ENCODE measurements around the gene BPHL.
"Not testable (repeated sequence)": the region's sequence is repeated elsewhere in the genome, so short reads cannot be mapped to it uniquely, and the experiment has no call there.

The BPHL gene

GRCh38 chr6:3181105-3181504 lies 62.6 kb downstream of the BPHL start:
- TF ChIP-seq, protein P1, sequence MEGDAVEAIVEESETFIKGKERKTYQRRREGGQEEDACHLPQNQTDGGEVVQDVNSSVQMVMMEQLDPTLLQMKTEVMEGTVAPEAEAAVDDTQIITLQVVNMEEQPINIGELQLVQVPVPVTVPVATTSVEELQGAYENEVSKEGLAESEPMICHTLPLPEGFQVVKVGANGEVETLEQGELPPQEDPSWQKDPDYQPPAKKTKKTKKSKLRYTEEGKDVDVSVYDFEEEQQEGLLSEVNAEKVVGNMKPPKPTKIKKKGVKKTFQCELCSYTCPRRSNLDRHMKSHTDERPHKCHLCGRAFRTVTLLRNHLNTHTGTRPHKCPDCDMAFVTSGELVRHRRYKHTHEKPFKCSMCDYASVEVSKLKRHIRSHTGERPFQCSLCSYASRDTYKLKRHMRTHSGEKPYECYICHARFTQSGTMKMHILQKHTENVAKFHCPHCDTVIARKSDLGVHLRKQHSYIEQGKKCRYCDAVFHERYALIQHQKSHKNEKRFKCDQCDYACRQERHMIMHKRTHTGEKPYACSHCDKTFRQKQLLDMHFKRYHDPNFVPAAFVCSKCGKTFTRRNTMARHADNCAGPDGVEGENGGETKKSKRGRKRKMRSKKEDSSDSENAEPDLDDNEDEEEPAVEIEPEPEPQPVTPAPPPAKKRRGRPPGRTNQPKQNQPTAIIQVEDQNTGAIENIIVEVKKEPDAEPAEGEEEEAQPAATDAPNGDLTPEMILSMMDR (IDR thresholded peaks at IDR 0.05; ENCODE audit: borderline replicate concordance, insufficient read depth, low read depth, low read length) = no peak
- no peak overlapping the region for H3K4me3 ChIP-seq (ENCODE audit: low read depth, low read length)

- TF ChIP-seq, protein P1 (IDR thresholded peaks at IDR 0.05; ENCODE audit: borderline replicate concordance, insufficient read depth, low read depth, low read length) = no peak
- no peak overlapping the region for H3K4me3 ChIP-seq (ENCODE audit: low read depth, low read length)
Measured at GRCh38 chr6:3183066-3183465, 64.6 kb downstream of the BPHL start.

DNA sequence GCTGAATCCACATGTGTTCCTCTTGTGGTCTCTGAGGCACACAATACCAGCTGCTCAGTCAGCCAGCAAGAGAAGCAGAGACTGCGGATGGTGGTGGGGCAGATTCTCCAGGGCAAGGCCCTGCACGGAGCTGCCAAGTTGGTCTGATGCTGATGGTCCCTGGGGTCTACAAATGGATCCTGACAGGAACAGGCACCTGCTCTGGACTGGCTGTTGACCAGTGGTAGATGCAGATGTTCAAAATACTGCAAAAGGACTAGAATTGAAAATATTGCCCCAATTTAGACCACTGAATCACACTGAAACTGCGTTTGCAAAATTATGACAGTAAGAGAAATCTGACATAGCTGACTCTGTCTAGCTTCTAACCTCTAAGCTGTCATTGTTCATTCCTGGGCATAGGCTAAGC lies 68.5 kb downstream of the BPHL start:
- TF ChIP-seq, protein P1 (IDR thresholded peaks at IDR 0.05; ENCODE audit: borderline replicate concordance, insufficient read depth, low read depth, low read length) = no peak
- H3K4me3 ChIP-seq (ENCODE audit: low read depth, low read length) = no peak overlapping the region

DNA sequence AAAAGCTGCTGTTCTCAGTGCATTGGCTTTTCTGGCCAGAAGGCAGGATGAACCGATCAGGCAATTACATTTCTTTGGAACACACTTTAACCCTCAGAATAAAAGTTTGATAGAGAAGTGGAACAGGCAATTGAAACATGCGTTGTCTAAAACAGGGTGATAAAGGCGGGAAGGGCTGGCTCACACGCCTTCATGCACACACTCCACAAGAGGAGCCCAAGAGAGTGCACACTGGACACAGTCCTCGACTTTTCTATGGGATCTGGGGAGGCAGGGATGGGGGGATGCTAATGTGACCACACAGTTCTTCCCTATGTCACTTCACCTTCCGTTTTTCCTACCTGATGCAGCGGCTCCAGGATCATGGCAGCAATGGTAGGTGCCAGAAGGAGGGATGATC lies 69.8 kb downstream of the BPHL start:
- TF ChIP-seq, protein P1 (IDR thresholded peaks at IDR 0.05; ENCODE audit: borderline replicate concordance, insufficient read depth, low read depth, low read length) = no peak
- no peak overlapping the region for H3K4me3 ChIP-seq (ENCODE audit: low read depth, low read length)

DNA sequence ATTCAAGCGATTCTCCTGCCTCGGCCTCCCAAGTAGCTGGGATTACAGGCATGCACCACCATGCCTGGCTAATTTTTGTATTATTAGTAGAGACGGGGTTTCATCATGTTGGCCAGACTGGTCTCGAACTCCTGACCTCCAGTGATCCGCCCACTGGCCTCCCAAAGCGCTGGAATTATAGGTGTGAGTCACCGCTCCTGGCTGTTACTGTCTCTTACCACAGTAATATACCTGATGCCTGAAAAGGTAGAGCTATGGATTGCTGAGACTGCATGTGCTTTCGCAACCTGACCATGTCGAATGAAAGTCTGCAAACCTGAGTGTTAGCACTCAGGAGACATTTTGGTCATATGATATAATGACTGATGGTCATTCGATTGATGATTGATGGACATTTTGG lies 70.7 kb downstream of the BPHL start:
- not testable (repeated sequence) for H3K4me3 ChIP-seq (ENCODE audit: low read depth, low read length)

- TF ChIP-seq, protein P1 (IDR thresholded peaks at IDR 0.05; ENCODE audit: borderline replicate concordance, insufficient read depth, low read depth, low read length) = no peak
Measured at GRCh38 chr6:3190056-3190455, 71.5 kb downstream of the BPHL start.

DNA sequence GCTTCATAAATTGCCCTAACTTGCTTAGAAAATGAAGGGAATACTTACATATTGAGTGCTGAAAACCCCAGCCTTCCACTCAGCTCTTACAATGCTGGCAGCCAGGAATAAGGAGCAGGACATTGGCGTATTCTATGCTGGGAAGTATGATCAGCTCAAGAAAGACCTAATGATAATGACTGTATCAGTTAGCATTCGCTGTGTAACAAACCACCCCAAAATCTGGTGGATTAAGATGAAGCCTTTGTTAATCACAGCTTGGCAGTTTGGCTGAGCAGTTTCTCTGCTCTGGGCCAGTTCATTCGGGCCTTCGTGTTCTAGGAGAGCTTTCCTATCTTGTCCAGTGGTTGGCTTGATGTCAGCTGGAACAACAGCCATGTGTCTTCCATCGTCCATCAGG lies 72.3 kb downstream of the BPHL start:
- TF ChIP-seq, protein P1 (IDR thresholded peaks at IDR 0.05; ENCODE audit: borderline replicate concordance, insufficient read depth, low read depth, low read length) = no peak
- no peak overlapping the region for H3K4me3 ChIP-seq (ENCODE audit: low read depth, low read length)

More at GRCh38 chr6:3190056-3190455, 71.5 kb downstream of the BPHL start:
- H3K4me3 ChIP-seq (ENCODE audit: low read depth, low read length) = no peak overlapping the region
